ENCODE results near the gene GAL3ST2.

GAL3ST2 gene

DNA sequence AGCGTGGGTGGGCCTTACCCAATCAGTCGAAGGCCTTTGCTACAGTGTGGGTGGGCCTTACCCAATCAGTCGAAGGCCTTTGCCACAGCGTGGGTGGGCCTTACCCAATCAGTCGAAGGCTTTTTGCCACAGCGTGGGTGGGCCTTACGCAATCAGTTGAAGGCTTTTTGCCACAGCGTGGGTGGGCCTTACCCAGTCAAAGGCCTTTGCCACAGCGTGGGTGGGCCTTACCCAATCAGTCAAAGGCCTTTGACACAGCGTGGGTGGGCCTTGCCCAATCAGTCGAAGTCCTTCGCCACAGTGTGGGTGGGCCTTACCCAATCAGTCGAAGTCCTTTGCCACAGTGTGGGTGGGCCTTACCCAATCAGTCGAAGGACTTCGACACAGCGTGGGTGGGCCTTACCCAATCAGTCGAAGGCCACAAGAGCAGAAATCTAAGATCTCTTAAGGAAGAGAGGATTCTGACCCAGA lies 16.3 kb upstream of the GAL3ST2 start:
- DNase-seq (ENCODE audit: extremely low spot score) = no peak
- ChIA-PET POLR2A (no interaction called here), CTCF (no interaction called here)
- TF ChIP-seq CTCF (IDR thresholded peaks at IDR 0.05; ENCODE audit: control extremely low read depth, extremely low read depth, low read depth, missing control alignments) = no peak

GRCh38 chr2:241762321-241762932 lies 14.2 kb upstream of the GAL3ST2 start:
- ChIA-PET POLR2A (no interaction called here), CTCF (interaction anchor here (1.2 to 3.1 kb wide), 2 partner anchors 10 to 26 kb away, joined by 3 to 8 read pairs; no protein-coding TSS in a partner anchor)
- no peak for DNase-seq (ENCODE audit: extremely low spot score)
- no peak for TF ChIP-seq CTCF (IDR thresholded peaks at IDR 0.05; ENCODE audit: control extremely low read depth, extremely low read depth, low read depth, missing control alignments)

DNA sequence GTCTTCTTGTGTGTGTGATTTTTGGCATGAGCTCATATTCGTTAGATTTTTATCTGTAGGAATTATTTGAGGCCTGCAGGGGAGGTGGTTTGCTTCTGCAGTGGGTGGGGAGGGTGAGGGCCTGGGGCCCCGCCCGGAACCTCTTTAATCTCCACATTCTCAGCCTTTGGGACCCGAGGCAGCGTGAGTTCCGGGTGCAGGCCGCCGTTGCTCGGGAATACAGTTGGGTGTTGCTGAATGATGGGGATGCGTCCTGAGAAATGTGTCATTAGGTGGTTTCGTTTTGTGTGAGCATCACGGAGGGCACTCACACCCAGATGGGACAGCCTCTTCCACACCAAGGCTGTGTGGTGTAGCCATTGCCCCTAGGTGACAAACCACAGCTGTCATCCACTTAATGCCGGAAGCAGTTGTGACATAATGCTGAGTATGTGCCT lies 13.7 kb upstream of the GAL3ST2 start:
- POLR2A ChIA-PET = no interaction called here
- DNase-seq (ENCODE audit: extremely low spot score) = no peak
- TF ChIP-seq CTCF (IDR thresholded peaks at IDR 0.05; ENCODE audit: control extremely low read depth, extremely low read depth, low read depth, missing control alignments) = no peak
- CTCF ChIA-PET = interaction anchor here (1.2 to 3.1 kb wide), 2 partner anchors 10 to 25 kb away, joined by 3 to 8 read pairs; no protein-coding TSS in a partner anchor

DNA sequence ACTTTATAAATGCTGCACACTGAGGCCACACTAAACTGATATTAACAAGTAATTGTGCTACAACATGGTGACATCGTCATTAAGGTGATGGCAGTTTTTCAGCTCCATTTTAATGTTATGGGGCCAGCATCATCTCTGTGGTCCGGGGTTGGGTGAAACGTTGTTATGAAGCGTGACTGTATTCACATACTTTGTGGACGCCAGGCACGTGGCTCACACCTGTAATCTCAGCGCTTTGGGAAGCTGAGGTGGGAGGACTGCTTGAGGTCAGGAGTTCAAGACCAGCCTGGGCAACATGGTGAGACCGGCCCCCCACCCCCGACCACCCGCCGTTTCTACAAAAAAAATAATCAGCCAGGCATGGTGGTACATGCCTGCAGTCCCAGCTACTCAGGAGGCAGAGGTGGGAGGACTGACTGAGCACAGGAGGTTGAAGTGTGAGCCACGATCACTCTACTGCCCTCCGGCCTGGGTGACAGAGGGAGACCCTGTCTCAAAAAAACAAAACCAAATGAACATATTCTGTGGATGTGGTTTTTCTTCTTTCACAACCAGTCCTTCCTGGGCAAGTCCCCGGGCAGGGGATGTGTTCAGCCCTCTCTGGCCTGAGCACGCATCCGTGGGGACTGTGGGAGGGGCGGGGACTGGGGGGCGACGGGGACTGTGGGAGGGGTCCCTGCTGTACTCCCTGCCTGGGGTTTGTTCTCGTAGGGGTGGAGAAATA lies 12.9 kb upstream of the GAL3ST2 start:
- no peak for TF ChIP-seq CTCF (IDR thresholded peaks at IDR 0.05; ENCODE audit: control extremely low read depth, extremely low read depth, low read depth, missing control alignments)
- no peak for DNase-seq (ENCODE audit: extremely low spot score)
- ChIA-PET POLR2A (no interaction called here), CTCF (interaction anchor here (1.1 to 3.1 kb wide), 4 partner anchors 9 to 317 kb away, joined by 3 to 8 read pairs (median 4); no protein-coding TSS in a partner anchor)

DNA sequence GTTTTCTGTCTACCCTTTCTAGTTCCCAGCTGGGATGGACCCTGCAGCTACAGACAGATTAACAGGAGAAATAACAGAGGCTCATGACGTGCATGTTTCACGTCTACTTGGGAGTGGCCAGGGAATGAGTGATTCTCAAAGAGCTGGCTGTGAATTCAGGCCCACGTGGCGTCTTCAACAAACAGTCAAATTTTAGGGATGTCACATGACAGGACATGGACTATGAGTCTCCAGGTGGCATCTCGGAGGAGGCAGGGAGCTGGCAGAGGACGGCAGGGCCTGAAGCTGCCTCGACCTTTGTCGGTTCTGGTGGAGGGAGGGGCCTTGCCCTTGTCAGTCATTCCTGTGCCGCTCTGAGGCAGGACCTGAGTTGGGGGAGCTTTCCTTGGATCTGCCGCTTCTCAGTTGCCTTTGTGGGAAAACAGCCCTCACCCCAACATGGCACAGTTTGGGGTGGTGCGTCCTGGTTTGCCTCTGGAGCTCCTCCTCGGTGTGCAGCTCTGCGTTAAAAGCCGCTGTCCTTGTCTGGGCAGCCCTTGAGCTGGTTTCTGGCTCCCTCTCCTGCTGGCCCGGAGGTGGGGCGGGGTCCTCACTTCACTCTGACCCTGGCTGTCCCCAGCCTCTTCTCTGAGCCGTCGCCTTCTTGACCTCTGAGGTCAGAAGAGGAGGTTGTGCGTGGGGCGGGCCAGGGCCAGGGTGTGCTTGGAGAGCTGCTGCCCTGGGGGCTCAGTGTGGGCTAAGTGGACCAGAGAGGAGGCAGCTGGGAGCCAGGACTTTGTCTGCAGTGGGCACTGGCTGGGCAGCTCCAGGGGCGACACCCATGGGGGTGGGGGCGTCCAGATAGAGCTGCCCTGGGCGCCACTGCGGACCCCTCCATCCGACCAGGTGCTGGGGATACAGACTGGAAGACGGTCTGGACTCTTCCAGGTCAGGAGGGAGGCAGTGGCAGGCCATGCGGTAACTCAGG lies 12.1 kb upstream of the GAL3ST2 start:
- POLR2A ChIA-PET = no interaction called here
- TF ChIP-seq CTCF (IDR thresholded peaks at IDR 0.05; ENCODE audit: control extremely low read depth, extremely low read depth, low read depth, missing control alignments) = no peak
- CTCF ChIA-PET = interaction anchor here (1.1 to 3.1 kb wide), 3 partner anchors 20 to 318 kb away, joined by 3 to 8 read pairs (median 4); no protein-coding TSS in a partner anchor
- no peak for DNase-seq (ENCODE audit: extremely low spot score)
